Adrenal gland (tissue), 5 donors: Measurements from ENCODE around the gene INSL4.

Experiments used
- POLR2A ChIP-seq, 2 donors: fragments of 450-650 bp; IDR thresholded peaks; one replicate each; pipeline ENCODE4 v1.6.1; 2017; ENCODE audit warnings: antibody characterized with exemption in 2 of 2, mild to moderate bottlenecking in 2 of 2, moderate library complexity in 1 of 2
- TF ChIP-seq, protein P1 (sequence below), 6 experiments: fragments of 450-650 bp in 4 of 6; fragments of 200-600 bp in 2 of 6; sonication (generic) in 1 of 6; IDR thresholded peaks; 1 replicate in 5 of 6; 2 replicates in 1 of 6; pipeline versions ENCODE4 v1.5.1 to v1.8.0; 2016 to 2021; ENCODE audit warnings: antibody characterized with exemption in 6 of 6, mild to moderate bottlenecking in 2 of 6, moderate library complexity in 1 of 6
- donor health status: DM: no; HTN: no; CAD: no.

- TF ChIP-seq, protein P1, sequence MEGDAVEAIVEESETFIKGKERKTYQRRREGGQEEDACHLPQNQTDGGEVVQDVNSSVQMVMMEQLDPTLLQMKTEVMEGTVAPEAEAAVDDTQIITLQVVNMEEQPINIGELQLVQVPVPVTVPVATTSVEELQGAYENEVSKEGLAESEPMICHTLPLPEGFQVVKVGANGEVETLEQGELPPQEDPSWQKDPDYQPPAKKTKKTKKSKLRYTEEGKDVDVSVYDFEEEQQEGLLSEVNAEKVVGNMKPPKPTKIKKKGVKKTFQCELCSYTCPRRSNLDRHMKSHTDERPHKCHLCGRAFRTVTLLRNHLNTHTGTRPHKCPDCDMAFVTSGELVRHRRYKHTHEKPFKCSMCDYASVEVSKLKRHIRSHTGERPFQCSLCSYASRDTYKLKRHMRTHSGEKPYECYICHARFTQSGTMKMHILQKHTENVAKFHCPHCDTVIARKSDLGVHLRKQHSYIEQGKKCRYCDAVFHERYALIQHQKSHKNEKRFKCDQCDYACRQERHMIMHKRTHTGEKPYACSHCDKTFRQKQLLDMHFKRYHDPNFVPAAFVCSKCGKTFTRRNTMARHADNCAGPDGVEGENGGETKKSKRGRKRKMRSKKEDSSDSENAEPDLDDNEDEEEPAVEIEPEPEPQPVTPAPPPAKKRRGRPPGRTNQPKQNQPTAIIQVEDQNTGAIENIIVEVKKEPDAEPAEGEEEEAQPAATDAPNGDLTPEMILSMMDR (IDR thresholded peaks at IDR 0.05): no peak
- TF ChIP-seq POLR2A (IDR thresholded peaks at IDR 0.05): no peak
Observed at GRCh38 chr9:5188060-5188984, 42.9 kb upstream of the INSL4 start.
